RWPE1 (cell line): ENCODE results near the gene MGAT3.

Source experiments
- CTCF ChIA-PET: fragments of 350-600 bp; sonication (Branson Sonifier 250); formaldehyde crosslinking; extraction: SDS; loops from one replicate; lab custom pipeline; 2021; lab: Yijun Ruan, JAX
- POLR2A ChIA-PET: fragments of 400-600 bp; formaldehyde crosslinking; extraction: SDS; loops from one replicate; lab custom pipeline; 2020; ENCODE audit warnings: antibody characterized with exemption; ENCODE audit not compliant: low non-redundant PET; lab: Yijun Ruan, JAX
- DNase-seq: peaks from one replicate; pipeline ENCODE4 v3.0.0; 2012; ENCODE audit warnings: low spot score
- H3K27ac ChIP-seq: fragments of 450-650 bp; 2 replicates; pipeline ENCODE4 v1.5.1; 2017
- CTCF ChIP-seq: fragments of 450-650 bp; conservative IDR thresholded peaks from 2 replicates; pipeline ENCODE4 v1.5.1; 2017; ENCODE audit warnings: low read depth, mild to moderate bottlenecking

The MGAT3 gene

DNA sequence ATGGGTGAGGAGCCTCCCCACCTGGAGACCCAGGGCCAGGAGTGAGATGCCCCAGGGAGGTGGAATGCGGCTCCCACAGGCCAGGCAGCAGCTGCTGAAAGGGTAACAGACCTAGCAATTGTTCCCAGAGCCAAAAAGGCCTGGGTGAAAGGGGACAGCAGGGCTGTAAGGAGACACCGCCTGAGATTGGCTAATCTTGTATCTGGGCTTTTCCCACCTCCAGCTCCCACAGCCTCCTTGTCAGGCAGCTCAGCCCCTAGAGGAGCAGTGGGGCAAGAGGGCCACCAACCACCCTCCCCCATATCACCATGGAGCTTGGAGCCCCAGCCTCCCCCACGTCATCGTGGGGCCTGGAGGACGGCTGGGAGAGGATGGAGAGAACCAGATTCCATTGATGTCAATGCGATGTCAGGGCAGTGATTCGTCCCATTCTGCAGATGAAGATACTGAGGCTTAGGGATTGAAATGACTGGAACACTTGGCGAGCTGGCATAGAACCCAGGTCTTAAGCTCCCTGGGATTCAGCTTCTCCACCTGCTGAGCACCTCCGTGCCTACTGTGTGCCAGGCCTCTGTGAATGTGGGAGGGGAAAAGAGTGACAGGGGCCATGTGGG lies 2.9 kb upstream of the MGAT3 start:
- H3K27ac ChIP-seq = no peak overlapping the region
- no peak for DNase-seq
- CTCF ChIA-PET = interaction anchor here (0.6 kb wide), 1 partner anchor 9 kb away, joined by 3 read pairs; no protein-coding TSS in a partner anchor
- TF ChIP-seq CTCF = no peak
- POLR2A ChIA-PET = interaction anchor here (0.6 kb wide), 1 partner anchor 606 kb away, joined by 3 read pairs; no protein-coding TSS in a partner anchor

DNA sequence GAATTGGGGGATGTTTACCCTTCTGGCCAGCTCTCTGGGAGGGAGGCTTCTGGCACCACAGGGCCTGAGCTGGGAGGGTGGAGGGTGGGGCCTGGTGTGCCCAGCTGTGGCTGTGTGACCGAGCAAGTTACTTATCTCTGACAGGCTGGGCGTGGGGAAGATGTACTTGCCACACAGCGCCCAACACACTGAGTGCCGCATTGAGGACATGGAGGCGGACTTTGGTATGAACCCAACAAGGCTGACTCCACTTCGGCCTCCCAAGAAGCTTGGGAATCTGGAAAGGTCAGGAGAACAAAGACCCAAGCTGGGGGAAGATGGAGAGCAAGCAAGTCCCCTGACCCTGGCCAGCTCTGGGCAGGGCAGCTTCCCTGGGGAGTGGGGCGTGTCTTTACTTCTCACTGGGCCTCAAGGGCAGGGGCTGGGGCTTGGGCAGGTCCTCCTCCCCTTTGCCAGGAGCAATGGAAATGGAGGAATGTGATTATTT lies 2.4 kb upstream of the MGAT3 start:
- no peak overlapping the region for H3K27ac ChIP-seq
- POLR2A ChIA-PET = interaction anchor here (0.6 kb wide), 1 partner anchor 606 kb away, joined by 3 read pairs; no protein-coding TSS in a partner anchor
- CTCF ChIA-PET = interaction anchor here (0.7 kb wide), 2 partner anchors 29 to 262 kb away, joined by 3 to 9 read pairs; no protein-coding TSS in a partner anchor
- no peak for TF ChIP-seq CTCF
- no peak for DNase-seq

DNA sequence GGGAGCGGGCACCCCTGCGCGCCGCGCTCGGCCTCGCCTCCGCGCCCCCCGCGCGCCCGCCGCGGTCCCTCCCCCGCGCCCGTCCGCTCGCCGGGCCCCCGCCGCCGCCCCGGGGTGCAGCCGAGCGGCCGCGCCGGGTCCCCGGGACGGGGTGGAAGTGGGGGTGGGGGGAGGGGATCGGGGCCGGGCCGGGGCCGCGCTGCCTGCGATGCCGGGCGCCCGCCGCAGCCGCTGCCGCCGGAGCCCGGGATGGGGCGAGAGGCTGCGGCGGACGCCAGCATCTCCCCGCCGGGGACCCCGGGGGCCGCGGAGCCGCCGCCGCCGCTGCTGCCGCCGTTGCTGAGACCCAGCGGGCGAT lies 365 bp downstream of the MGAT3 start:
- ChIA-PET CTCF (no interaction called here), POLR2A (no interaction called here)
- no peak overlapping the region for H3K27ac ChIP-seq
- TF ChIP-seq CTCF = no peak
- no peak for DNase-seq

DNA sequence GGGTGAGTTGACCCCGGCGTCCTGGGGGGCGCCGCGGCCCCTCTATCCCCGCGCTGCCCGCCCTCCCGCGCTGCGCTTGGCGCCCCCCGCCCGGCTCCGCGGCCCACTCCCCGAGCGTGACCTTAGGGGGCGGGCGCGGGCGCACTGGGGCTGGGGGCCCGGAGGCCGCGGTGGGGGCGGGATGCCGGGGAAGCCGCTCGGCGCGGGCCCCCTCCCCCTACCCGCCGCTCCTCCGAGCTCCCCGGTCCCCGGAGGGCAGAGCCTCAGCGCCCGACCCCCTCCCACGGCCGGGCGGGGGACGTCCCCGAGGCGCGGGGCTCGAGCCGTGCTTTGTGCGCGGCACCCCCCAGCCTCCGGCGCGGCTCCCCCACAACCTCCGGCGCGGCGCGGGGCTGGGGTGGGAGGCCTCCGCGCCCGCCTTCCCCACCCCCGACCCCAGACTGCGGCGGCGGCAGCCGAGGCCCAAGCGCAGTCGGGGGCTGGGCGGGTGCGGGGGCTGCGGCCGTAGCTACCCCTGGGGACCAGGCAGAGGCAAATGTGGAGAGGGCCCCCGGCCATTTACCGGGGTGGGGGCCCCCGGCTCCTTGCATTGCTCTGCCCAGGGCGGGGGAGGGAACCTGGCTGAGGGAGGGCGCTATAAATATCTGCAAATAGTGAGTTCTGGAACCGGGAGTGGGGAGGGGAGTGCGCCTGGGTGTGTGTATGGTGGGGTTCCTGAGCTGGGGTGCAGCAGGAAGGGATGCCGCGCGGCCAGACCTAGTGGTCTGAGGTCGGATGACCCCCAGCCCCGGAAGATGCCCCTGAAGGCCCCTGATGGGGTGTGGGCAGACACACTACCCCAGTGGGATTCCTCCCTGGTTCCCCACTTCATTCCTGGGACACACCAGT lies 988 bp downstream of the MGAT3 start:
- ChIA-PET CTCF (no interaction called here), POLR2A (no interaction called here)
- no peak for DNase-seq
- no peak for TF ChIP-seq CTCF
- H3K27ac ChIP-seq = no peak overlapping the region

DNA sequence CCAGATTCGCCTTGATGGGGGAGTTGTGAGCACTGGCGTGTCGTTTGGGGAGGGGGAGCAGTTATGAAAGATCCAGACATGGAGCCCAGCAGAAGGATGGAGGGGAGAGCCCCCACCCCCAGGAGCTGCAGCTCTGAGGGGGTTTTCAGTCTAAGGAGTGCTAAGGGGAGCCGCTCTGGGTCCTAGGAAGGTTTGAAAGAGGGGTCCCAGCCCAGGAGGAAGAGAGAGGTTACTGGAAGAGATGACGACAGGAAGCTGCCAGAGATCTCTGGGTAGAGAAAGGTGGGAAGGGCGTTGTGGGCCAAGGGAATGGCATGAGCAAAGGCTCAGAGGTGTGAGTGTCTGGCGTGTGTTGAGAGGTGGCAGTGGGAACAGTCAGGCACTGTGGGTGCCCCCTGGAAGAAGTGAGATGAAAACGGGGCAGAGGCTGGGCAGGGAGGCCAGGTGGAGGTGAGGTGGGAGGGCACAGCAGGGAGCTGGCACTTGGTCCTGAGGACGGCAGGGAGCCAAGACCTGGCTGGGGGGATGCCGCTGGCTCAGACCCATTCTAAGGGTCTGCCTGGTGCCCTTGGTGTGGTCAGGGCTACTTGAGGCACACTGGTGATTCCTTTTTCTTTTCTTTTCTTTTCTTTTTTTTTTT lies 1.8 kb downstream of the MGAT3 start:
- DNase-seq = no peak
- no peak overlapping the region for H3K27ac ChIP-seq
- ChIA-PET POLR2A (no interaction called here), CTCF (interaction anchor here (0.6 kb wide), 1 partner anchor 23 kb away, joined by 5 read pairs; no protein-coding TSS in a partner anchor)
- no peak for TF ChIP-seq CTCF

- H3K27ac ChIP-seq = no peak overlapping the region
- no peak for DNase-seq
- TF ChIP-seq CTCF = no peak
- POLR2A ChIA-PET = no interaction called here
- CTCF ChIA-PET = interaction anchor here (0.6 kb wide), 1 partner anchor 23 kb away, joined by 3 read pairs; no protein-coding TSS in a partner anchor
Observed at GRCh38 chr22:39459681-39460080, 2.9 kb downstream of the MGAT3 start.
